DOHH2 (cell line): ENCODE measurements around the gene KRTAP13-2.

Source experiments
- H3F3A ChIP-seq: fragments of 200-600 bp; sonication (generic), shearing (Covaris generic); 2 replicates; pipeline ENCODE4 v1.6.0; 2016; ENCODE audit warnings: antibody characterized with exemption, mild to moderate bottlenecking; ENCODE audit not compliant: control insufficient read depth, insufficient read depth
- H3K27ac ChIP-seq: fragments of 200-600 bp; sonication (generic); 2 replicates; pipeline ENCODE4 v1.5.1; 2014; ENCODE audit warnings: low read depth, mild to moderate bottlenecking, low read length, moderate library complexity
- H3K27me3 ChIP-seq: fragments of 200-600 bp; sonication (generic); 2 replicates; pipeline ENCODE4 v1.6.1; 2014; ENCODE audit warnings: mild to moderate bottlenecking, low read length, mixed read lengths; ENCODE audit not compliant: control insufficient read depth
- H3K36me3 ChIP-seq: fragments of 200-600 bp; sonication (generic); 2 replicates; pipeline ENCODE4 v1.6.1; 2014; ENCODE audit warnings: mild to moderate bottlenecking, low read length, moderate library complexity, mixed read lengths; ENCODE audit not compliant: control insufficient read depth
- H3K4me1 ChIP-seq: fragments of 200-600 bp; sonication (generic); 2 replicates; pipeline ENCODE4 v1.6.1; 2014; ENCODE audit warnings: mild to moderate bottlenecking, low read length, mixed read lengths; ENCODE audit not compliant: control insufficient read depth
- H3K4me2 ChIP-seq: fragments of 200-600 bp; sonication (generic); 2 replicates; pipeline ENCODE4 v1.6.0; 2014; ENCODE audit warnings: mild to moderate bottlenecking, low read length, moderate library complexity
- H3K4me3 ChIP-seq: fragments of 200-600 bp; sonication (generic); 2 replicates; pipeline ENCODE4 v1.5.1; 2014; ENCODE audit warnings: mild to moderate bottlenecking, low read length, mixed read lengths
- H3K79me2 ChIP-seq: fragments of 200-600 bp; sonication (generic); 2 replicates; pipeline ENCODE4 v1.6.1; 2014; ENCODE audit warnings: mild to moderate bottlenecking, low read length, mixed read lengths; ENCODE audit not compliant: control insufficient read depth
- H3K9me2 ChIP-seq: fragments of 200-600 bp; sonication (generic); replicated peaks from 2 replicates; pipeline ENCODE4 v1.6.1; 2014; ENCODE audit warnings: mild to moderate bottlenecking, low read length, mixed read lengths; ENCODE audit not compliant: control insufficient read depth
- H3K9me3 ChIP-seq: fragments of 200-600 bp; sonication (generic); 2 replicates; pipeline ENCODE4 v1.6.1; 2014; ENCODE audit warnings: antibody characterized with exemption, low read length, mixed read lengths; ENCODE audit not compliant: control insufficient read depth, insufficient read depth
- H4K20me1 ChIP-seq: fragments of 200-600 bp; sonication (generic); 2 replicates; pipeline ENCODE4 v1.6.0; 2014; ENCODE audit warnings: low read depth, mild to moderate bottlenecking, antibody characterized with exemption, low read length, moderate library complexity; ENCODE audit not compliant: control insufficient read depth, insufficient read depth
- CTCF ChIP-seq: fragments of 200-600 bp; sonication (generic); IDR thresholded peaks from one replicate; pipeline ENCODE4 v1.5.1; 2014; ENCODE audit warnings: antibody characterized with exemption, mild to moderate bottlenecking, low read depth, low read length; ENCODE audit not compliant: poor library complexity, severe bottlenecking
- EZH2phosphoT487 ChIP-seq: fragments of 200-600 bp; sonication (generic); IDR thresholded peaks from 2 replicates; pipeline ENCODE4 v1.6.1; 2017; ENCODE audit warnings: borderline replicate concordance, mild to moderate bottlenecking, antibody characterized with exemption, low read length, moderate library complexity, mixed read lengths

KRTAP13-2 gene

GRCh38 chr21:30332681-30333080 lies 39.4 kb downstream of the KRTAP13-2 start:
- Histone ChIP-seq H3K4me3 (no peak overlapping the region), H3K27ac (no peak overlapping the region), H3K9me3 (no peaks in the 10 kb centered on the region; the same call in 1 of the 2 replicates), H3K36me3 (no peaks in the 10 kb centered on the region), H3K79me2 (no peaks in the 10 kb centered on the region), H3K27me3 (no peaks in the 10 kb centered on the region), H3K9me2 (no peaks in the 10 kb centered on the region), H3K4me2 (no peak overlapping the region), H4K20me1 (no peaks in the 10 kb centered on the region), H3F3A (no peaks in the 10 kb centered on the region), H3K4me1 (no peaks in the 10 kb centered on the region)
- no peak for TF ChIP-seq EZH2phosphoT487
- no peak for TF ChIP-seq CTCF

GRCh38 chr21:30329203-30329875 lies 42.7 kb downstream of the KRTAP13-2 start:
- no peak overlapping the region for H3K4me2 ChIP-seq

GRCh38 chr21:30326390-30326789 lies 45.7 kb downstream of the KRTAP13-2 start:
- Histone ChIP-seq H3K36me3 (no peaks in the 10 kb centered on the region), H3K4me2 (no peak overlapping the region), H3K9me2 (no peaks in the 10 kb centered on the region), H3K27ac (no peak overlapping the region), H4K20me1 (no peaks in the 10 kb centered on the region), H3K79me2 (no peaks in the 10 kb centered on the region), H3K4me3 (no peak overlapping the region), H3K4me1 (no peaks in the 10 kb centered on the region), H3F3A (no peaks in the 10 kb centered on the region), H3K9me3 (no peaks in the 10 kb centered on the region), H3K27me3 (no peaks in the 10 kb centered on the region)
- TF ChIP-seq CTCF: no peak
- TF ChIP-seq EZH2phosphoT487: no peak

More at GRCh38 chr21:30329203-30329875, 42.7 kb downstream of the KRTAP13-2 start:
- Histone ChIP-seq H3K4me3 (no peak overlapping the region), H3F3A (no peaks in the 10 kb centered on the region), H3K27me3 (no peaks in the 10 kb centered on the region), H3K9me3 (no peaks in the 10 kb centered on the region; the same call in 1 of the 2 replicates), H3K36me3 (no peaks in the 10 kb centered on the region), H3K9me2 (no peaks in the 10 kb centered on the region), H4K20me1 (no peaks in the 10 kb centered on the region), H3K79me2 (no peaks in the 10 kb centered on the region), H3K4me1 (no peaks in the 10 kb centered on the region), H3K27ac (no peak overlapping the region)
- TF ChIP-seq EZH2phosphoT487 (no peak), CTCF (no peak)
